GM12864 (cell line): ENCODE results near the gene PEX5L.

ENCODE experiments used
- DNase-seq: peaks from one replicate; pipeline ENCODE4 v3.0.0-alpha.2; 2011; ENCODE audit warnings: low read depth
- H3K4me3 ChIP-seq: 2 replicates; pipeline ENCODE4 v1.5.1; 2011; ENCODE audit warnings: mild to moderate bottlenecking, low read depth, low read length, control low read depth
- CTCF ChIP-seq: IDR thresholded peaks from 2 replicates; pipeline ENCODE4 v1.5.1; 2011; ENCODE audit warnings: low read depth, mild to moderate bottlenecking, moderate library complexity, low read length, control low read depth, inconsistent platforms; ENCODE audit errors: missing control alignments

The PEX5L gene

GRCh38 chr3:179807588-179807987 is 229.1 kb downstream of the PEX5L start:
- DNase-seq, result no peak
- no peak overlapping the region for H3K4me3 ChIP-seq
- TF ChIP-seq CTCF, result no peak

GRCh38 chr3:179806177-179806576 is 230.6 kb downstream of the PEX5L start:
- no peak for DNase-seq
- H3K4me3 ChIP-seq, result no peak overlapping the region

GRCh38 chr3:179801856-179802255 is 234.9 kb downstream of the PEX5L start:
- TF ChIP-seq CTCF, result no peak
- DNase-seq, result no peak
- H3K4me3 ChIP-seq, result no peak overlapping the region

More at GRCh38 chr3:179806177-179806576, 230.6 kb downstream of the PEX5L start:
- no peak for TF ChIP-seq CTCF

- no peak for TF ChIP-seq CTCF
- no peak for DNase-seq
- H3K4me3 ChIP-seq, result no peak overlapping the region
These were observed 235.5 kb downstream of the PEX5L start for GRCh38 chr3:179801263-179801662.

- H3K4me3 ChIP-seq, result no peak overlapping the region
- TF ChIP-seq CTCF, result no peak
- DNase-seq, result no peak
These were observed 239.5 kb downstream of the PEX5L start for GRCh38 chr3:179797192-179797591.

- TF ChIP-seq CTCF, result no peak
- DNase-seq, result no peak
- no peak overlapping the region for H3K4me3 ChIP-seq
These were observed 240.3 kb downstream of the PEX5L start for GRCh38 chr3:179796421-179796820.

- TF ChIP-seq CTCF, result no peak
- no peak for DNase-seq
- no peak overlapping the region for H3K4me3 ChIP-seq
These were observed 242.4 kb downstream of the PEX5L start for GRCh38 chr3:179794355-179794754.
